ENCODE measurements around the gene CDK14.

CDK14 gene

GRCh38 chr7:91157579-91158320 is 561.6 kb downstream of the CDK14 start:
- no peak overlapping the region for H4K91ac ChIP-seq (ENCODE audit: low read depth, low read length)
- H3K9ac ChIP-seq (ENCODE audit: low read length) = no peak overlapping the region
- no peak for DNase-seq
- WGBS (ENCODE audit: extremely low coverage, insufficient coverage, insufficient read length) = no CpG with 5 or more reads among the region's 6 CpGs
- H3K27me3 ChIP-seq (ENCODE audit: insufficient read depth, low read length) = no peaks in the 10 kb centered on the region
- no peaks in the 10 kb centered on the region for H3K36me3 ChIP-seq (ENCODE audit: control insufficient read depth in 1 of 2, insufficient read depth in 2 of 2, low read length in 2 of 2)
- no peak overlapping the region for H2BK5ac ChIP-seq (ENCODE audit: low read depth, low read length, poor library complexity)
- no peak overlapping the region for H2BK12ac ChIP-seq (ENCODE audit: low read length)
- no peak overlapping the region for H3K14ac ChIP-seq (ENCODE audit: low read length)
- no peak overlapping the region for H3K4me3 ChIP-seq (ENCODE audit: low read depth, low read length)
- H3K27ac ChIP-seq (ENCODE audit: low read depth, low read length) = no peak overlapping the region
- H3K23ac ChIP-seq (ENCODE audit: low read length) = no peak overlapping the region
- H3K18ac ChIP-seq (ENCODE audit: low read length) = no peak overlapping the region
- H2AFZ ChIP-seq (ENCODE audit: insufficient read depth, low read length, poor library complexity) = no peak overlapping the region
- H3K4ac ChIP-seq (ENCODE audit: low read depth, low read length) = no peak overlapping the region
- H3K79me1 ChIP-seq (ENCODE audit: low read length) = no peaks in the 10 kb centered on the region
- no peak overlapping the region for H2BK120ac ChIP-seq (ENCODE audit: insufficient read depth, low read length, poor library complexity)
- no peak overlapping the region for H2AK5ac ChIP-seq (ENCODE audit: low read length)
- no peaks in the 10 kb centered on the region for H3K79me2 ChIP-seq (ENCODE audit: control insufficient read depth, insufficient read depth, low read length, poor library complexity)
- H3K4me2 ChIP-seq (ENCODE audit: low read length) = no peak overlapping the region
- H4K8ac ChIP-seq (ENCODE audit: low read depth, low read length) = no peak overlapping the region
- no peak overlapping the region for H4K12ac ChIP-seq (ENCODE audit: low read depth, low read length)
- no peaks in the 10 kb centered on the region for H3K4me1 ChIP-seq (ENCODE audit: control insufficient read depth in 1 of 2, insufficient read depth in 2 of 2, low read length in 2 of 2)
- no peaks in the 10 kb centered on the region for H3K9me3 ChIP-seq (ENCODE audit: insufficient read depth, low read depth, low read length)

GRCh38 chr7:91162436-91162835 is 566.3 kb downstream of the CDK14 start:
- H2BK120ac ChIP-seq (ENCODE audit: insufficient read depth, low read length, poor library complexity) = no peak overlapping the region
- no peak overlapping the region for H4K12ac ChIP-seq (ENCODE audit: low read depth, low read length)
- no peaks in the 10 kb centered on the region for H3K9me3 ChIP-seq (ENCODE audit: insufficient read depth, low read depth, low read length)
- no peak overlapping the region for H2AFZ ChIP-seq (ENCODE audit: insufficient read depth, low read length, poor library complexity)
- H3K79me2 ChIP-seq (ENCODE audit: control insufficient read depth, insufficient read depth, low read length, poor library complexity) = no peaks in the 10 kb centered on the region
- DNase-seq = no peak
- H3K4me1 ChIP-seq (ENCODE audit: control insufficient read depth in 1 of 2, insufficient read depth in 2 of 2, low read length in 2 of 2) = no peaks in the 10 kb centered on the region
- no peaks in the 10 kb centered on the region for H3K79me1 ChIP-seq (ENCODE audit: low read length)
- no peak overlapping the region for H3K4ac ChIP-seq (ENCODE audit: low read depth, low read length)
- H2BK5ac ChIP-seq (ENCODE audit: low read depth, low read length, poor library complexity) = no peak overlapping the region
- no peak overlapping the region for H2BK12ac ChIP-seq (ENCODE audit: low read length)
- H3K9ac ChIP-seq (ENCODE audit: low read length) = no peak overlapping the region
- no peak overlapping the region for H3K18ac ChIP-seq (ENCODE audit: low read length)
- no peaks in the 10 kb centered on the region for H3K36me3 ChIP-seq (ENCODE audit: control insufficient read depth in 1 of 2, insufficient read depth in 2 of 2, low read length in 2 of 2)
- H2AK5ac ChIP-seq (ENCODE audit: low read length) = no peak overlapping the region
- no peak overlapping the region for H3K23ac ChIP-seq (ENCODE audit: low read length)
- H4K91ac ChIP-seq (ENCODE audit: low read depth, low read length) = no peak overlapping the region
- H3K27me3 ChIP-seq (ENCODE audit: insufficient read depth, low read length) = no peaks in the 10 kb centered on the region
- H3K4me3 ChIP-seq (ENCODE audit: low read depth, low read length) = no peak overlapping the region
- H3K4me2 ChIP-seq (ENCODE audit: low read length) = no peak overlapping the region
- H3K14ac ChIP-seq (ENCODE audit: low read length) = no peak overlapping the region
- no peak overlapping the region for H3K27ac ChIP-seq (ENCODE audit: low read depth, low read length)
- no peak overlapping the region for H4K8ac ChIP-seq (ENCODE audit: low read depth, low read length)
- no CpG with 5 or more reads among the region's 6 CpGs for WGBS (ENCODE audit: extremely low coverage, insufficient coverage, insufficient read length)

GRCh38 chr7:91164506-91164905 is 568.4 kb downstream of the CDK14 start:
- Histone ChIP-seq H3K23ac (ENCODE audit: low read length) (no peak overlapping the region), H3K18ac (ENCODE audit: low read length) (no peak overlapping the region), H3K14ac (ENCODE audit: low read length) (no peak overlapping the region), H2BK12ac (ENCODE audit: low read length) (no peak overlapping the region), H2BK5ac (ENCODE audit: low read depth, low read length, poor library complexity) (no peak overlapping the region), H4K8ac (ENCODE audit: low read depth, low read length) (no peak overlapping the region), H4K12ac (ENCODE audit: low read depth, low read length) (no peak overlapping the region), H3K79me1 (ENCODE audit: low read length) (no peaks in the 10 kb centered on the region), H3K4me2 (ENCODE audit: low read length) (no peak overlapping the region), H2AFZ (ENCODE audit: insufficient read depth, low read length, poor library complexity) (no peak overlapping the region), H2AK5ac (ENCODE audit: low read length) (no peak overlapping the region), H3K4me3 (ENCODE audit: low read depth, low read length) (no peak overlapping the region), H4K91ac (ENCODE audit: low read depth, low read length) (no peak overlapping the region), H3K9me3 (ENCODE audit: insufficient read depth, low read depth, low read length) (no peaks in the 10 kb centered on the region), H3K27ac (ENCODE audit: low read depth, low read length) (no peak overlapping the region), H3K9ac (ENCODE audit: low read length) (no peak overlapping the region), H3K27me3 (ENCODE audit: insufficient read depth, low read length) (no peaks in the 10 kb centered on the region), H3K79me2 (ENCODE audit: control insufficient read depth, insufficient read depth, low read length, poor library complexity) (no peaks in the 10 kb centered on the region), H3K36me3 (ENCODE audit: control insufficient read depth in 1 of 2, insufficient read depth in 2 of 2, low read length in 2 of 2) (no peaks in the 10 kb centered on the region), H3K4me1 (ENCODE audit: control insufficient read depth in 1 of 2, insufficient read depth in 2 of 2, low read length in 2 of 2) (no peaks in the 10 kb centered on the region), H3K4ac (ENCODE audit: low read depth, low read length) (no peak overlapping the region), H2BK120ac (ENCODE audit: insufficient read depth, low read length, poor library complexity) (no peak overlapping the region)
- DNase-seq = no peak
- no CpG with 5 or more reads among the region's 2 CpGs for WGBS (ENCODE audit: extremely low coverage, insufficient coverage, insufficient read length)

- H3K4me3 ChIP-seq (ENCODE audit: low read depth, low read length) = no peak overlapping the region
- no peak overlapping the region for H2AFZ ChIP-seq (ENCODE audit: insufficient read depth, low read length, poor library complexity)
- no peak overlapping the region for H3K4ac ChIP-seq (ENCODE audit: low read depth, low read length)
- no peak overlapping the region for H2AK5ac ChIP-seq (ENCODE audit: low read length)
- peak; percentile 51 to 85 for DNase-seq
- no peak overlapping the region for H2BK120ac ChIP-seq (ENCODE audit: insufficient read depth, low read length, poor library complexity)
- no CpG with 5 or more reads among the region's 9 CpGs for WGBS (ENCODE audit: extremely low coverage, insufficient coverage, insufficient read length)
- H2BK12ac ChIP-seq (ENCODE audit: low read length) = no peak overlapping the region
- no peaks in the 10 kb centered on the region for H3K79me1 ChIP-seq (ENCODE audit: low read length)
- no peak overlapping the region for H3K4me2 ChIP-seq (ENCODE audit: low read length)
- H4K91ac ChIP-seq (ENCODE audit: low read depth, low read length) = no peak overlapping the region
- no peaks in the 10 kb centered on the region for H3K4me1 ChIP-seq (ENCODE audit: control insufficient read depth in 1 of 2, insufficient read depth in 2 of 2, low read length in 2 of 2)
- no peak overlapping the region for H3K23ac ChIP-seq (ENCODE audit: low read length)
- no peak overlapping the region for H3K14ac ChIP-seq (ENCODE audit: low read length)
- no peaks in the 10 kb centered on the region for H3K9me3 ChIP-seq (ENCODE audit: insufficient read depth, low read depth, low read length)
- no peak overlapping the region for H3K27ac ChIP-seq (ENCODE audit: low read depth, low read length)
- H2BK5ac ChIP-seq (ENCODE audit: low read depth, low read length, poor library complexity) = no peak overlapping the region
- no peaks in the 10 kb centered on the region for H3K36me3 ChIP-seq (ENCODE audit: control insufficient read depth in 1 of 2, insufficient read depth in 2 of 2, low read length in 2 of 2)
- no peak overlapping the region for H3K9ac ChIP-seq (ENCODE audit: low read length)
- no peaks in the 10 kb centered on the region for H3K27me3 ChIP-seq (ENCODE audit: insufficient read depth, low read length)
- no peak overlapping the region for H4K8ac ChIP-seq (ENCODE audit: low read depth, low read length)
- no peak overlapping the region for H4K12ac ChIP-seq (ENCODE audit: low read depth, low read length)
- no peaks in the 10 kb centered on the region for H3K79me2 ChIP-seq (ENCODE audit: control insufficient read depth, insufficient read depth, low read length, poor library complexity)
- H3K18ac ChIP-seq (ENCODE audit: low read length) = no peak overlapping the region
Observed at GRCh38 chr7:91165006-91165845, 569.1 kb downstream of the CDK14 start.
